Measurements from ENCODE around the gene MAPK8. TPM values are rescaled to one million over a fixed set of nuclear protein-coding genes. Genes with fewer than 3 reads are reported as not detected.

MAPK8 gene
- total and polyA plus RNA-seq, 2 of the 4 experiments (the other 2 are of a cell fraction) = 41.5 to 54.7 TPM

DNA sequence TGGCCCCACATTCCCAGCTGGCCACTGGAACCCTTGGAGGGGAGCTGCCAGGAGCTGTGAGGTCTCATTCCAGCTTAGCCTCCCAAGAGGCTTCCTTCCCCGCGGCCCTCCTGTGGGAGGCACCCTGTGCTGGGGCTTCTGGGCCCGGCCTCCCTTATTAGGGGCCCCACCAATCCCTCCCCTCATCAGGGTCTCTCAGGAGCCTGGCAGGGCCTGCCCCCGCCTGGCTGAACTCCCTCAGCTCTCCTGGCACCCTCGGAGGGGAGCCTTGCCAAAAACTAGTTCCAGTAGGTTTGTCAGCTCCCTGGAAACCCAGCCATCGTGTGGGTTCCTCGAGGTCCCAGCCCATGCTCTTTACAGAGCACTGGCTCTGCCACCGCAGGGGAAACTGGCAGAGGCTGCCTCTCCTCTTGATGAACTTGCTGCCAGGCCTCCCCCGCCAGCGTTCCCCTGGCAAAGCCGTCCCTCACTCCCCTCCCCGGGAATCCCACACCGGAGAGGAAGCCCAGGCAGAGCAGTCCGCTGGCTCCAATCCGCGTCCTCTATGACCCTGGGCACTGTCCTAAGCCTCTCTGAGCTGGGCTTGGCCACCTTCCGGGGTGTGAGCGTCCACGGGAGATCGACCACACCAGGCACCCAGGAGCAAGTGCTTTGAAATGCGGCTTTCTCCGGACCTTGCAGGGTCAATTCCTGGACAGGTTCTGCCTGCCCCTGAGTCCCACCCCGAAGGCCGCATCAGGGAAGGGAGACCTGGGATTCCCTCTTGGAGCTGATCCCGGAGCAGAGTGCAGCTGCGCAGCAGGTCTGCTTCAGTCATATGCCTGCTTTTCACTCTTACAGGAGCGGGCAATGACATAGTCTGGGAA lies 158.6 kb downstream of the MAPK8 start:
- H2BK120ac ChIP-seq (ENCODE audit: low read depth, low read length) = no peak overlapping the region
- no TSS peak for BruUV-seq (replicated peaks)
- no peak overlapping the region for H4K91ac ChIP-seq (ENCODE audit: insufficient read depth, low read depth, low read length)
- H3K9ac ChIP-seq (ENCODE audit: low read depth, low read length) = no peak overlapping the region
- intact Hi-C loops (cut with micrococcal nuclease) (no loop called here), in situ Hi-C loops (cut with MboI; ENCODE audit: low sequenced_read_pairs) (no loop called here), dilution Hi-C loops (cut with HindIII; ENCODE audit: low sequenced_read_pairs, unreplicated experiment) (no loop called here)
- ChIA-PET POLR2A (ENCODE audit: unreplicated experiment) (no interaction called here), CTCF (no interaction called here)
- H3K9me1 ChIP-seq (ENCODE audit: insufficient read depth, low read length) = peaks cover 6% of the 10 kb centered on the region; the same call in 1 of the 2 replicates
- WGBS, 2 experiments (ENCODE audit: extremely low coverage in 2 of 2, insufficient read length in 1 of 2) = 64% methylated on average over 11 of the region's 27 CpGs; no CpG with 5 or more reads in 1 of the 2 experiments
- H3K27me3 ChIP-seq (ENCODE audit: control insufficient read depth, insufficient read depth, low read length) = no peaks in the 10 kb centered on the region
- H2AK9ac ChIP-seq (replicated peaks; ENCODE audit: low read depth, low read length, poor library complexity) = no peak overlapping the region
- H3K56ac ChIP-seq (ENCODE audit: extremely low read depth, insufficient read depth, low read length) = no peak overlapping the region
- no peak overlapping the region for H2BK15ac ChIP-seq (ENCODE audit: low read depth, low read length)
- no peaks in the 10 kb centered on the region for H3K9me3 ChIP-seq (ENCODE audit: control insufficient read depth, insufficient read depth, low read length)
- no peaks in the 10 kb centered on the region for H3K36me3 ChIP-seq (ENCODE audit: control insufficient read depth, insufficient read depth, low read length)
- H2AK5ac ChIP-seq (ENCODE audit: low read depth, low read length) = no peak overlapping the region
- H3K79me1 ChIP-seq (ENCODE audit: low read depth in 1 of 2, low read length in 2 of 2) = peaks cover 11 to 68% of the 10 kb centered on the region in 2 experiments
- H2BK5ac ChIP-seq (ENCODE audit: low read depth, low read length, poor library complexity, severe bottlenecking) = no peak overlapping the region
- H3K14ac ChIP-seq (replicated peaks; ENCODE audit: low read depth, low read length) = no peak overlapping the region
- no peak for DNase-seq
- H4K8ac ChIP-seq (ENCODE audit: low read depth in 2 of 2, low read length in 2 of 2) = no peak overlapping the region
- H4K5ac ChIP-seq (ENCODE audit: low read depth, low read length) = no peak overlapping the region
- no peak overlapping the region for H3K27ac ChIP-seq (ENCODE audit: insufficient read depth, low read length)
- H2BK20ac ChIP-seq (ENCODE audit: low read depth, low read length) = no peak overlapping the region
- no peak overlapping the region for H3K4me2 ChIP-seq (ENCODE audit: low read depth, low read length)
- no peak for ATAC-seq (ENCODE audit: low read depth)
- peaks cover 22% of the 10 kb centered on the region for H4K20me1 ChIP-seq (ENCODE audit: insufficient read depth, low read length)
- H3K4me3 ChIP-seq (ENCODE audit: insufficient read depth, low read depth, low read length) = no peak overlapping the region
- H3K23ac ChIP-seq (ENCODE audit: low read depth, low read length) = no peak overlapping the region
- no peak overlapping the region for H3K4ac ChIP-seq (ENCODE audit: low read depth, low read length)
- H2AFZ ChIP-seq (replicated peaks; ENCODE audit: low read length, poor library complexity) = peak overlapping the region; percentile 24
- no peak overlapping the region for H3K18ac ChIP-seq (ENCODE audit: low read depth, low read length)
- H3K4me1 ChIP-seq (ENCODE audit: control insufficient read depth, insufficient read depth, low read length) = peaks cover 6% of the 10 kb centered on the region
- TF ChIP-seq SMC3 (IDR thresholded peaks at IDR 0.05; ENCODE audit: low read depth, low read length) (no peak), POLR2A (IDR thresholded peaks at IDR 0.05; ENCODE audit: low read depth, low read length) (no peak), CEBPB (IDR thresholded peaks at IDR 0.05; ENCODE audit: low read depth, low read length) (no peak), RCOR1 (IDR thresholded peaks at IDR 0.05; ENCODE audit: insufficient replicate concordance, low read length) (no peak), MAFK (IDR thresholded peaks at IDR 0.05; ENCODE audit: low read depth, low read length) (no peak), MAZ (IDR thresholded peaks at IDR 0.05; ENCODE audit: borderline replicate concordance, low read depth, low read length) (no peak), MXI1 (IDR thresholded peaks at IDR 0.05; ENCODE audit: borderline replicate concordance, low read depth, low read length) (no peak), RAD21 (IDR thresholded peaks at IDR 0.05; ENCODE audit: low read length) (no peak), FOS (IDR thresholded peaks at IDR 0.05; ENCODE audit: low read depth, low read length) (no peak), RFX5 (IDR thresholded peaks at IDR 0.05; ENCODE audit: low read depth, low read length) (no peak), NFE2L2 (IDR thresholded peaks at IDR 0.05; ENCODE audit: low read depth, low read length) (no peak), BHLHE40 (IDR thresholded peaks at IDR 0.05; ENCODE audit: low read depth, low read length) (no peak)
- TF ChIP-seq, protein P1, sequence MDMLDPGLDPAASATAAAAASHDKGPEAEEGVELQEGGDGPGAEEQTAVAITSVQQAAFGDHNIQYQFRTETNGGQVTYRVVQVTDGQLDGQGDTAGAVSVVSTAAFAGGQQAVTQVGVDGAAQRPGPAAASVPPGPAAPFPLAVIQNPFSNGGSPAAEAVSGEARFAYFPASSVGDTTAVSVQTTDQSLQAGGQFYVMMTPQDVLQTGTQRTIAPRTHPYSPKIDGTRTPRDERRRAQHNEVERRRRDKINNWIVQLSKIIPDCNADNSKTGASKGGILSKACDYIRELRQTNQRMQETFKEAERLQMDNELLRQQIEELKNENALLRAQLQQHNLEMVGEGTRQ (IDR thresholded peaks at IDR 0.05; ENCODE audit: low read depth, low read length) = no peak
- TF ChIP-seq, protein P2, sequence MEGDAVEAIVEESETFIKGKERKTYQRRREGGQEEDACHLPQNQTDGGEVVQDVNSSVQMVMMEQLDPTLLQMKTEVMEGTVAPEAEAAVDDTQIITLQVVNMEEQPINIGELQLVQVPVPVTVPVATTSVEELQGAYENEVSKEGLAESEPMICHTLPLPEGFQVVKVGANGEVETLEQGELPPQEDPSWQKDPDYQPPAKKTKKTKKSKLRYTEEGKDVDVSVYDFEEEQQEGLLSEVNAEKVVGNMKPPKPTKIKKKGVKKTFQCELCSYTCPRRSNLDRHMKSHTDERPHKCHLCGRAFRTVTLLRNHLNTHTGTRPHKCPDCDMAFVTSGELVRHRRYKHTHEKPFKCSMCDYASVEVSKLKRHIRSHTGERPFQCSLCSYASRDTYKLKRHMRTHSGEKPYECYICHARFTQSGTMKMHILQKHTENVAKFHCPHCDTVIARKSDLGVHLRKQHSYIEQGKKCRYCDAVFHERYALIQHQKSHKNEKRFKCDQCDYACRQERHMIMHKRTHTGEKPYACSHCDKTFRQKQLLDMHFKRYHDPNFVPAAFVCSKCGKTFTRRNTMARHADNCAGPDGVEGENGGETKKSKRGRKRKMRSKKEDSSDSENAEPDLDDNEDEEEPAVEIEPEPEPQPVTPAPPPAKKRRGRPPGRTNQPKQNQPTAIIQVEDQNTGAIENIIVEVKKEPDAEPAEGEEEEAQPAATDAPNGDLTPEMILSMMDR (conservative IDR thresholded peaks at IDR 0.05; ENCODE audit: low read depth, low read length) = no peak
- TF ChIP-seq, protein P3, sequence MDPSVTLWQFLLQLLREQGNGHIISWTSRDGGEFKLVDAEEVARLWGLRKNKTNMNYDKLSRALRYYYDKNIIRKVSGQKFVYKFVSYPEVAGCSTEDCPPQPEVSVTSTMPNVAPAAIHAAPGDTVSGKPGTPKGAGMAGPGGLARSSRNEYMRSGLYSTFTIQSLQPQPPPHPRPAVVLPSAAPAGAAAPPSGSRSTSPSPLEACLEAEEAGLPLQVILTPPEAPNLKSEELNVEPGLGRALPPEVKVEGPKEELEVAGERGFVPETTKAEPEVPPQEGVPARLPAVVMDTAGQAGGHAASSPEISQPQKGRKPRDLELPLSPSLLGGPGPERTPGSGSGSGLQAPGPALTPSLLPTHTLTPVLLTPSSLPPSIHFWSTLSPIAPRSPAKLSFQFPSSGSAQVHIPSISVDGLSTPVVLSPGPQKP (IDR thresholded peaks at IDR 0.05; ENCODE audit: borderline replicate concordance, low read depth, low read length) = no peak

Measured in IMR-90 (cell line).